Activated gamma-delta T cell treated with Interleukin-2 at 50 U/mL for 16 hours (primary cell): ENCODE data around the gene SFSWAP.

Experiments used
- DNase-seq: peaks from one replicate; pipeline ENCODE4 v3.0.0-alpha.2; 2020

SFSWAP gene

GRCh38 chr12:131841547-131841946 is 130.7 kb downstream of the SFSWAP start:
- no peak for DNase-seq

GRCh38 chr12:131842169-131842568 is 131.3 kb downstream of the SFSWAP start:
- no peak for DNase-seq

GRCh38 chr12:131843527-131843926 is 132.6 kb downstream of the SFSWAP start:
- DNase-seq, result no peak

- DNase-seq, result no peak
Measured at GRCh38 chr12:131844140-131844539, 133.2 kb downstream of the SFSWAP start.

GRCh38 chr12:131844656-131845055 is 133.8 kb downstream of the SFSWAP start:
- DNase-seq, result no peak

GRCh38 chr12:131845121-131845520 is 134.2 kb downstream of the SFSWAP start:
- DNase-seq, result no peak

GRCh38 chr12:131847456-131847855 is 136.6 kb downstream of the SFSWAP start:
- DNase-seq, result no peak

GRCh38 chr12:131848753-131849152 is 137.9 kb downstream of the SFSWAP start:
- DNase-seq, result no peak
